Kidney (tissue), 14 donors: ENCODE results near the gene LBH. TPM values are rescaled to one million over a fixed set of nuclear protein-coding genes. Genes with fewer than 3 reads are reported as not detected.
A peak's percentile ranks its signal among the peaks of the same experiment; 100 is the strongest.

Source experiments
- DNase-seq, 5 donors: peaks; one replicate each; pipeline ENCODE4 v3.0.0-alpha.2; 2013 to 2020
- FAIRE-seq: peaks from 2 replicates; lab custom pipeline; 2012; peaks lifted over from hg19 to GRCh38; lab: Jason Lieb, UNC
- H3K27ac ChIP-seq, 2 donors: one replicate each; pipeline ENCODE4 v1.7.0; 2013; ENCODE audit warnings: low read depth in 2 of 2, low read length in 2 of 2, inconsistent platforms in 1 of 2
- H3K27me3 ChIP-seq: one replicate; pipeline ENCODE4 v1.7.1; 2013; ENCODE audit warnings: low read length, inconsistent platforms; ENCODE audit not compliant: control insufficient read depth, insufficient read depth
- H3K36me3 ChIP-seq, 3 donors: one replicate each; pipeline versions ENCODE4 v1.7.0 to v1.7.1; 2013; ENCODE audit warnings: low read length in 3 of 3, control low read depth in 1 of 3, inconsistent platforms in 1 of 3; ENCODE audit not compliant: insufficient read depth in 3 of 3, control insufficient read depth in 2 of 3
- H3K4me1 ChIP-seq, 3 donors: one replicate each; pipeline versions ENCODE4 v1.7.0 to v1.7.1; 2013; ENCODE audit warnings: low read length in 3 of 3, inconsistent platforms in 1 of 3, low read depth in 1 of 3; ENCODE audit not compliant: control insufficient read depth in 2 of 3, insufficient read depth in 2 of 3
- H3K4me3 ChIP-seq, 3 donors: one replicate each; pipeline versions ENCODE4 v1.7.0 to v1.8.1; 2013; ENCODE audit warnings: low read length in 3 of 3, control low read depth in 1 of 3, inconsistent platforms in 1 of 3
- H3K9ac ChIP-seq, 3 donors: one replicate each; pipeline versions ENCODE4 v1.7.0 to v1.7.1; 2013; ENCODE audit warnings: low read length in 3 of 3, control low read depth in 1 of 3, inconsistent platforms in 1 of 3
- H3K9me3 ChIP-seq, 3 donors: one replicate each; pipeline versions ENCODE4 v1.7.0 to v1.7.1; 2013; ENCODE audit warnings: low read length in 3 of 3, control low read depth in 1 of 3, inconsistent platforms in 1 of 3; ENCODE audit not compliant: control insufficient read depth in 2 of 3, insufficient read depth in 1 of 3
- CTCF ChIP-seq: IDR thresholded peaks from 3 replicates; pipeline ENCODE4 v1.5.1; 2012; ENCODE audit warnings: mild to moderate bottlenecking, moderate library complexity, borderline replicate concordance; ENCODE audit not compliant: insufficient read depth; ENCODE audit errors: extremely low read depth
- intact Hi-C: fragments of 100-400 bp; cut with DNase I; formaldehyde crosslinking; loops from one replicate; pipeline ENCODE4 v1.11.1; 2022
- polyA plus RNA-seq: library from polyadenylated mRNA; stranded (reverse); fragments of 350-450 nt; fragmentation: Illumina TruSeq; extraction: RNeasy Lipid Tissue Mini Kit (QIAGEN cat#74804); gene quantifications from one replicate; pipeline ENCODE4 v1.2.3, GENCODE V29; 2014; ENCODE audit warnings: low read depth, low replicate concordance; ENCODE audit not compliant: insufficient read depth
- total RNA-seq: library from RNA; stranded (reverse); fragmentation: NEBNext Ultra II Directional; extraction: Animal tissue kit (Norgen Biotek cat#: 25700); gene quantifications from one replicate; pipeline ENCODE4 v1.2.1, GENCODE V29; 2021
- donor health status: control.
- donor health status: control.
- donor health status: control.
- donor health status: control.
- donor health status: control.
- donor health status: DM: yes; HTN: yes; CAD: no.
- donor health status: Normal renal cell carcinoma (clear cell type).

The LBH gene
- total and polyA plus RNA-seq, 2 donors from 2014 or later = 27.2 to 81.9 TPM

GRCh38 chr2:30229596-30229995 is 1.7 kb upstream of the LBH start:
- no peaks in the 10 kb centered on the region for H3K36me3 ChIP-seq
- peaks cover 0 to 23% (median 6%) of the 10 kb centered on the region in 3 donors for H3K4me1 ChIP-seq
- intact Hi-C loops = no loop called here
- no peak overlapping the region for H3K27ac ChIP-seq
- DNase-seq = peak in 1 of 5 donors; percentile 11
- H3K4me3 ChIP-seq = no peak overlapping the region
- no peaks in the 10 kb centered on the region for H3K27me3 ChIP-seq
- no peaks in the 10 kb centered on the region for H3K9me3 ChIP-seq
- FAIRE-seq = no peak
- no peak overlapping the region for H3K9ac ChIP-seq
- TF ChIP-seq CTCF = no peak

DNA sequence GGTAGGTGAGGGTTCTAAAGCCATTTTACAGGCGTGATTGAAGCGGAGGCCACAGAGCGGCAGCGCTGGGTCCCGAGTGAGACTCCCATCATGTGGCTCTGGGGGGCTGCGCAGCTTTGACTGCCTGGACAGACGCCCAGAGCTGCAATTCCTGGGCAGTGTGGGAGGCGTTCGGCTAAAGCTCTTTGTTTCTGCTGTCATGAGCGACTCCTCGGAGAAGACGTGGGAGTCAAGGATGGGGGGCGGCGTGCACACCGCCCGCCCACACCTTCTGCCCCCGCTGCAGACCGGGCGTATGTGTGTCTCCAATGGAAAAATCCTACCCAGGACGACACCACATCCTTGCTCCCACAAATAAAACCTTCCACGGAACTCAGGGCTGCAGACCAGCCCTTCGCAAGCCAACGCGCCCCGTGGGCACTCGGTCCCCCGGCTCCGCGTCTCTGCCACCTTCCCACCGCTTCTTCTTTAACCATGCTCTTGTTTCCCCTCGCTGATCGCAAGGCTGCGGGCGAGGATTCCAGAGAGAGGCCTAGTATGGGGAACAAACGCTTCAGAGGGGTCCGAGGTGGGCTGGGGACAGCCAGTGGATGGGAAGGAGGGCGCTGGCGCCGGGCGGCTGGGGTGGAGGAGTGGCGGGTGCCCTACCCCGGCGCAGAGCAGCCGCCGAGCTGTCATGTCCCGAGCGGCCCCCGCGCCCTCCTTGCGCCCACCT is 680 bp upstream of the LBH start:
- Histone ChIP-seq H3K9me3 (no peaks in the 10 kb centered on the region), H3K9ac (peak overlapping the region; percentile 28 to 65 (median 63)), H3K4me1 (peaks cover 0 to 23% (median 4%) of the 10 kb centered on the region in 3 donors), H3K27me3 (no peaks in the 10 kb centered on the region), H3K27ac (peak overlapping the region; percentile 60 to 92), H3K4me3 (peak overlapping the region; percentile 58 to 78 (median 65)), H3K36me3 (peaks cover 0 to 4% (median 3%) of the 10 kb centered on the region in 3 donors)
- intact Hi-C loops = no loop called here
- FAIRE-seq (no peak), DNase-seq (peak; percentile 81 to 96 (median 91))
- TF ChIP-seq CTCF = no peak

GRCh38 chr2:30231996-30232800 is 864 bp downstream of the LBH start:
- peak overlapping the region; percentile 65 to 80 (median 78) for H3K4me3 ChIP-seq
- peak overlapping the region; percentile 85 to 94 for H3K27ac ChIP-seq
- DNase-seq (peak; percentile 87 to 93 (median 91)), FAIRE-seq (no peak)
- H3K9me3 ChIP-seq = no peaks in the 10 kb centered on the region
- H3K9ac ChIP-seq = peak overlapping the region; percentile 59 to 79 (median 68)
- H3K27me3 ChIP-seq = no peaks in the 10 kb centered on the region
- H3K4me1 ChIP-seq = peaks cover 0 to 21% (median 4%) of the 10 kb centered on the region in 3 donors
- peaks cover 0 to 4% (median 3%) of the 10 kb centered on the region in 3 donors for H3K36me3 ChIP-seq
- intact Hi-C loops = no loop called here
- no peak for TF ChIP-seq CTCF
